ENCODE results near the gene MICU1.
"Not testable (repeated sequence)": the region's sequence is repeated elsewhere in the genome, so short reads cannot be mapped to it uniquely, and the experiment has no call there.

MICU1 gene

GRCh38 chr10:72385724-72386123, 240.2 kb downstream of the MICU1 start:
- Mint-ChIP-seq H3K27ac (no peak overlapping the region), H3K4me1 (no peaks in the 10 kb centered on the region), H3K9me3 (no peaks in the 10 kb centered on the region), H3K4me3 (no peak overlapping the region), H3K27me3 (ENCODE audit: low read depth, poor library complexity) (peaks cover 4% of the 10 kb centered on the region), H3K36me3 (ENCODE audit: low read depth) (no peaks in the 10 kb centered on the region)
- TF ChIP-seq CTCF (IDR thresholded peaks at IDR 0.05), result no peak
- DNase-seq, result no peak

GRCh38 chr10:72384982-72385381, 240.9 kb downstream of the MICU1 start:
- not testable (repeated sequence) for H3K27me3 Mint-ChIP-seq (ENCODE audit: low read depth, poor library complexity); H3K4me3 Mint-ChIP-seq; DNase-seq; H3K9me3 Mint-ChIP-seq; H3K36me3 Mint-ChIP-seq (ENCODE audit: low read depth); H3K4me1 Mint-ChIP-seq
- H3K27ac Mint-ChIP-seq, result peak overlapping the region; percentile 44

- Mint-ChIP-seq H3K9me3 (no peaks in the 10 kb centered on the region), H3K27ac (no peak overlapping the region), H3K4me3 (no peak overlapping the region), H3K4me1 (peaks cover 5% of the 10 kb centered on the region), H3K36me3 (ENCODE audit: low read depth) (peaks cover 22% of the 10 kb centered on the region), H3K27me3 (ENCODE audit: low read depth, poor library complexity) (peaks cover 4% of the 10 kb centered on the region)
- DNase-seq, result no peak
- TF ChIP-seq CTCF (IDR thresholded peaks at IDR 0.05), result no peak
Measured at GRCh38 chr10:72379776-72380175, 246.1 kb downstream of the MICU1 start.

- no peak for DNase-seq
Measured at GRCh38 chr10:72379062-72379461, 246.8 kb downstream of the MICU1 start.

GRCh38 chr10:72375585-72375984, 250.3 kb downstream of the MICU1 start:
- Mint-ChIP-seq H3K36me3 (ENCODE audit: low read depth) (peaks cover 28% of the 10 kb centered on the region), H3K4me1 (peaks cover 5% of the 10 kb centered on the region), H3K9me3 (no peaks in the 10 kb centered on the region), H3K27me3 (ENCODE audit: low read depth, poor library complexity) (no peaks in the 10 kb centered on the region), H3K4me3 (no peak overlapping the region), H3K27ac (no peak overlapping the region)
- DNase-seq, result no peak
- no peak for TF ChIP-seq CTCF (IDR thresholded peaks at IDR 0.05)

More at GRCh38 chr10:72379062-72379461, 246.8 kb downstream of the MICU1 start:
- TF ChIP-seq CTCF (IDR thresholded peaks at IDR 0.05), result no peak
- Mint-ChIP-seq H3K36me3 (ENCODE audit: low read depth) (peaks cover 22% of the 10 kb centered on the region), H3K4me3 (no peak overlapping the region), H3K27me3 (ENCODE audit: low read depth, poor library complexity) (peaks cover 4% of the 10 kb centered on the region), H3K4me1 (peaks cover 5% of the 10 kb centered on the region), H3K27ac (peak overlapping the region; percentile 14), H3K9me3 (no peaks in the 10 kb centered on the region)

- peak overlapping the region; percentile 22 for H3K27ac Mint-ChIP-seq
- H3K27me3 Mint-ChIP-seq (ENCODE audit: low read depth, poor library complexity), result no peaks in the 10 kb centered on the region
- H3K36me3 Mint-ChIP-seq (ENCODE audit: low read depth), result peaks cover 28% of the 10 kb centered on the region
- peaks cover 5% of the 10 kb centered on the region for H3K4me1 Mint-ChIP-seq
- TF ChIP-seq CTCF (IDR thresholded peaks at IDR 0.05), result no peak
- H3K4me3 Mint-ChIP-seq, result no peak overlapping the region
- no peak for DNase-seq
- no peaks in the 10 kb centered on the region for H3K9me3 Mint-ChIP-seq
Measured at GRCh38 chr10:72375173-72375572, 250.7 kb downstream of the MICU1 start.
